Hepatocyte (in vitro differentiated cells): ENCODE measurements around the gene ARHGAP6. TPM values are rescaled to one million over a fixed set of nuclear protein-coding genes. Genes with fewer than 3 reads are reported as not detected.
"Not testable (repeated sequence)": the region's sequence is repeated elsewhere in the genome, so short reads cannot be mapped to it uniquely, and the experiment has no call there.

Source experiments
- DNase-seq: peaks from one replicate; pipeline ENCODE4 v3.0.0-alpha.2; 2016; ENCODE audit warnings: low spot score
- H2AFZ ChIP-seq: fragments of 200-600 bp; sonication (generic); 2 replicates; pipeline ENCODE4 v1.6.0; 2016; ENCODE audit warnings: antibody characterized with exemption, mild to moderate bottlenecking
- H3K27ac ChIP-seq: fragments of 200-600 bp; sonication (generic); 2 replicates; pipeline ENCODE4 v1.5.1; 2016; ENCODE audit warnings: mild to moderate bottlenecking
- H3K27me3 ChIP-seq: fragments of 200-600 bp; sonication (generic); 2 replicates; pipeline ENCODE4 v1.6.1; 2016
- H3K36me3 ChIP-seq: fragments of 200-600 bp; sonication (generic); replicated peaks from 2 replicates; pipeline ENCODE4 v1.5.1; 2016; ENCODE audit warnings: low read depth; ENCODE audit not compliant: insufficient read depth
- H3K4me1 ChIP-seq: fragments of 200-600 bp; sonication (generic); 2 replicates; pipeline ENCODE4 v1.5.1; 2016; ENCODE audit warnings: mild to moderate bottlenecking, moderate library complexity; ENCODE audit not compliant: insufficient read depth
- H3K4me2 ChIP-seq: fragments of 200-600 bp; sonication (generic); 2 replicates; pipeline ENCODE4 v1.6.0; 2016
- H3K4me3 ChIP-seq: fragments of 200-600 bp; sonication (generic); 2 replicates; pipeline ENCODE4 v1.5.1; 2016; ENCODE audit warnings: mild to moderate bottlenecking
- H3K79me2 ChIP-seq: fragments of 200-600 bp; sonication (generic); 2 replicates; pipeline ENCODE4 v1.6.0; 2017; ENCODE audit warnings: mild to moderate bottlenecking
- H3K9me2 ChIP-seq: fragments of 200-600 bp; sonication (generic); replicated peaks from 2 replicates; pipeline ENCODE4 v1.6.0; 2017; ENCODE audit warnings: mild to moderate bottlenecking; ENCODE audit not compliant: insufficient read depth
- H3K9me3 ChIP-seq: fragments of 200-600 bp; sonication (generic); 2 replicates; pipeline ENCODE4 v1.5.1; 2016; ENCODE audit warnings: low read depth, mild to moderate bottlenecking
- H4K20me1 ChIP-seq: fragments of 200-600 bp; sonication (generic); 2 replicates; pipeline ENCODE4 v1.6.0; 2016; ENCODE audit warnings: mild to moderate bottlenecking; ENCODE audit not compliant: insufficient read depth, poor library complexity, severe bottlenecking
- CTCF ChIP-seq: fragments of 200-600 bp; sonication (generic); IDR thresholded peaks from 2 replicates; pipeline ENCODE4 v1.5.1; 2016; ENCODE audit warnings: antibody characterized with exemption, mild to moderate bottlenecking; ENCODE audit not compliant: poor library complexity
- EZH2 ChIP-seq: fragments of 200-600 bp; sonication (generic); IDR thresholded peaks from 2 replicates; pipeline ENCODE4 v1.6.1; 2016; ENCODE audit warnings: antibody characterized with exemption, mild to moderate bottlenecking, borderline replicate concordance
- EZH2phosphoT487 ChIP-seq: fragments of 200-600 bp; sonication (generic); IDR thresholded peaks from one replicate; pipeline ENCODE4 v1.6.1; 2018; ENCODE audit warnings: antibody characterized with exemption, mild to moderate bottlenecking, low read depth, moderate library complexity; ENCODE audit not compliant: unreplicated experiment, severe bottlenecking
- WGBS: methylation state at CpG from one replicate; pipeline ENCODE4 v1.1.6; 2016; ENCODE audit warnings: low lambda C conversion rate; ENCODE audit errors: missing lambda C conversion rate; 5-methylcytosine and 5-hydroxymethylcytosine counted together
- polyA plus RNA-seq: library from polyadenylated mRNA; unstranded; fragments of >200 nt; fragmentation: Nextera tagmentation; extraction: Ambion mirVana; gene quantifications from 2 replicates; pipeline ENCODE4 v1.2.1, GENCODE V29; 2016
- total RNA-seq: library from RNA; depleted of rRNA; stranded (reverse); fragments of >200 nt; gene quantifications from 2 replicates; pipeline ENCODE4 v1.2.3, GENCODE V29; 2014

The ARHGAP6 gene
- total and polyA plus RNA-seq, 2 experiments from 2014 or later = 4.9 to 6.9 TPM

- H3K4me2 ChIP-seq = no peak overlapping the region
- TF ChIP-seq CTCF (no peak), EZH2 (no peak), EZH2phosphoT487 (no peak)
- H3K79me2 ChIP-seq = no peaks in the 10 kb centered on the region
- no peak overlapping the region for H3K4me3 ChIP-seq
- H3K36me3 ChIP-seq = no peaks in the 10 kb centered on the region
- no peaks in the 10 kb centered on the region for H3K9me2 ChIP-seq
- H3K27ac ChIP-seq = peak overlapping the region; percentile 79
- H3K9me3 ChIP-seq = no peaks in the 10 kb centered on the region
- 52% methylated on average over 3 of the region's 3 CpGs for WGBS
- peak; percentile 29 for DNase-seq
- no peaks in the 10 kb centered on the region for H4K20me1 ChIP-seq
- no peak overlapping the region for H2AFZ ChIP-seq
- no peaks in the 10 kb centered on the region for H3K27me3 ChIP-seq
- peaks cover 9% of the 10 kb centered on the region for H3K4me1 ChIP-seq
These were observed 155.9 kb downstream of the ARHGAP6 start for GRCh38 chrX:11509786-11510185.

GRCh38 chrX:11504234-11504633, 161.5 kb downstream of the ARHGAP6 start:
- Histone ChIP-seq H3K36me3 (no peaks in the 10 kb centered on the region), H3K27me3 (no peaks in the 10 kb centered on the region), H3K9me3 (no peaks in the 10 kb centered on the region), H3K27ac (no peak overlapping the region), H3K9me2 (no peaks in the 10 kb centered on the region), H4K20me1 (no peaks in the 10 kb centered on the region), H2AFZ (no peak overlapping the region), H3K4me1 (peaks cover 2% of the 10 kb centered on the region), H3K4me2 (no peak overlapping the region), H3K4me3 (no peak overlapping the region), H3K79me2 (no peaks in the 10 kb centered on the region)
- no peak for TF ChIP-seq CTCF
- 36% methylated on average over 2 of the region's 2 CpGs for WGBS
- no peak for DNase-seq

- Histone ChIP-seq H3K4me3 (no peak overlapping the region), H2AFZ (no peak overlapping the region), H3K27me3 (no peaks in the 10 kb centered on the region), H3K4me2 (no peak overlapping the region), H3K79me2 (no peaks in the 10 kb centered on the region), H3K9me3 (no peaks in the 10 kb centered on the region), H3K4me1 (no peaks in the 10 kb centered on the region), H3K36me3 (no peaks in the 10 kb centered on the region), H3K27ac (peak overlapping the region; percentile 82), H3K9me2 (no peaks in the 10 kb centered on the region), H4K20me1 (no peaks in the 10 kb centered on the region)
- TF ChIP-seq EZH2 = no peak
- no peak for TF ChIP-seq CTCF
- TF ChIP-seq EZH2phosphoT487 = no peak
- WGBS = 44% methylated on average over 5 of the region's 5 CpGs
- peak; percentile 34 for DNase-seq
These were observed 166.4 kb downstream of the ARHGAP6 start for GRCh38 chrX:11499076-11500044.

GRCh38 chrX:11491375-11491774, 174.3 kb downstream of the ARHGAP6 start:
- not testable (repeated sequence) for H3K27ac ChIP-seq, H3K4me1 ChIP-seq, H3K9me3 ChIP-seq, H3K36me3 ChIP-seq, H2AFZ ChIP-seq, H4K20me1 ChIP-seq, H3K79me2 ChIP-seq, H3K4me2 ChIP-seq, H3K9me2 ChIP-seq, H3K27me3 ChIP-seq, H3K4me3 ChIP-seq, DNase-seq
- 71% methylated on average over 2 of the region's 2 CpGs for WGBS
